Natural killer cell (primary cell): ENCODE results near the gene PTPRU. TPM values are rescaled to one million over a fixed set of nuclear protein-coding genes. Genes with fewer than 3 reads are reported as not detected.

ENCODE experiments used
- ATAC-seq, 3 donors: fragments of 150-1000 bp in 2 of 3; fragments of 200-7000 bp in 1 of 3; cut with Tn5 transposase; 1 replicate in 1 of 3; 2 replicates in 2 of 3; pipeline ENCODE4 v1.10.0; 2021; ENCODE audit warnings: mild to moderate bottlenecking in 2 of 3, moderate library complexity in 2 of 3
- DNase-seq, 2 donors: peaks; one replicate each; pipeline versions ENCODE4 v3.0.0 to v3.0.0-alpha.2; 2013 to 2021; ENCODE audit warnings: mixed read lengths in 1 of 2
- H3K27ac ChIP-seq: one replicate; pipeline ENCODE4 v1.5.1; 2013; ENCODE audit warnings: mild to moderate bottlenecking, low read length
- H3K27me3 ChIP-seq: one replicate; pipeline ENCODE4 v1.6.1; 2013; ENCODE audit warnings: low read length; ENCODE audit not compliant: control insufficient read depth, insufficient read depth
- H3K36me3 ChIP-seq: one replicate; pipeline ENCODE4 v1.6.1; 2013; ENCODE audit warnings: low read length; ENCODE audit not compliant: control insufficient read depth, insufficient read depth
- H3K4me1 ChIP-seq: one replicate; pipeline ENCODE4 v1.6.1; 2013; ENCODE audit warnings: low read length; ENCODE audit not compliant: control insufficient read depth, insufficient read depth
- H3K4me3 ChIP-seq: one replicate; pipeline ENCODE4 v1.5.1; 2013; ENCODE audit warnings: low read length
- H3K9me3 ChIP-seq: one replicate; pipeline ENCODE4 v1.6.1; 2013; ENCODE audit warnings: low read length; ENCODE audit not compliant: control insufficient read depth, insufficient read depth
- H3K27ac Mint-ChIP-seq, 2 donors: one replicate each; pipeline ENCODE4 v1.8.0; 2022; ENCODE audit warnings: mild to moderate bottlenecking in 2 of 2, mixed read lengths in 2 of 2, moderate library complexity in 1 of 2
- H3K27me3 Mint-ChIP-seq, 2 donors: one replicate each; pipeline ENCODE4 v1.8.0; 2022; ENCODE audit warnings: low read depth in 2 of 2, mixed read lengths in 2 of 2
- H3K36me3 Mint-ChIP-seq: one replicate; pipeline ENCODE4 v1.8.0; 2022; ENCODE audit warnings: mixed read lengths
- H3K4me1 Mint-ChIP-seq, 2 donors: one replicate each; pipeline ENCODE4 v1.8.0; 2022; ENCODE audit warnings: mixed read lengths in 2 of 2
- H3K4me3 Mint-ChIP-seq: one replicate; pipeline ENCODE4 v1.8.0; 2022; ENCODE audit warnings: mild to moderate bottlenecking, moderate library complexity, mixed read lengths
- H3K9me3 Mint-ChIP-seq, 2 donors: one replicate each; pipeline ENCODE4 v1.8.0; 2022; ENCODE audit warnings: mixed read lengths in 2 of 2
- WGBS: methylation state at CpG from one replicate; pipeline ENCODE4 v1.1.7; 2013; ENCODE audit warnings: missing lambda C conversion rate; ENCODE audit not compliant: insufficient coverage; 5-methylcytosine and 5-hydroxymethylcytosine counted together
- intact Hi-C: fragments of 100-400 bp; cut with micrococcal nuclease; formaldehyde crosslinking; loops from one replicate; pipeline ENCODE4 v1.14.2; 2022
- total RNA-seq, 4 donors: library from RNA; stranded (reverse); fragments of 120-200 nt in 1 of 4; gene quantifications; one replicate each; pipeline versions ENCODE4 v1.2.3 to v1.2.4, GENCODE V29; 2013 to 2022
- TF ChIP-seq, protein P1 (sequence below): fragments of 200-600 bp; IDR thresholded peaks from one replicate; pipeline ENCODE4 v1.8.0; 2022; ENCODE audit warnings: antibody characterized with exemption

PTPRU gene
- total RNA-seq, 3 donors from 2014 or later (not counting 1 experiment from before 2014, with no cell fraction given), result 0.54 to 1.6 (median 0.79) TPM

GRCh38 chr1:29315876-29316275, 79.6 kb downstream of the PTPRU start:
- Mint-ChIP-seq H3K27ac (no peak overlapping the region), H3K27me3 (peaks cover 0 to 4% of the 10 kb centered on the region in 2 donors), H3K36me3 (no peaks in the 10 kb centered on the region), H3K4me1 (no peaks in the 10 kb centered on the region), H3K9me3 (no peaks in the 10 kb centered on the region), H3K4me3 (no peak overlapping the region)
- TF ChIP-seq, protein P1, sequence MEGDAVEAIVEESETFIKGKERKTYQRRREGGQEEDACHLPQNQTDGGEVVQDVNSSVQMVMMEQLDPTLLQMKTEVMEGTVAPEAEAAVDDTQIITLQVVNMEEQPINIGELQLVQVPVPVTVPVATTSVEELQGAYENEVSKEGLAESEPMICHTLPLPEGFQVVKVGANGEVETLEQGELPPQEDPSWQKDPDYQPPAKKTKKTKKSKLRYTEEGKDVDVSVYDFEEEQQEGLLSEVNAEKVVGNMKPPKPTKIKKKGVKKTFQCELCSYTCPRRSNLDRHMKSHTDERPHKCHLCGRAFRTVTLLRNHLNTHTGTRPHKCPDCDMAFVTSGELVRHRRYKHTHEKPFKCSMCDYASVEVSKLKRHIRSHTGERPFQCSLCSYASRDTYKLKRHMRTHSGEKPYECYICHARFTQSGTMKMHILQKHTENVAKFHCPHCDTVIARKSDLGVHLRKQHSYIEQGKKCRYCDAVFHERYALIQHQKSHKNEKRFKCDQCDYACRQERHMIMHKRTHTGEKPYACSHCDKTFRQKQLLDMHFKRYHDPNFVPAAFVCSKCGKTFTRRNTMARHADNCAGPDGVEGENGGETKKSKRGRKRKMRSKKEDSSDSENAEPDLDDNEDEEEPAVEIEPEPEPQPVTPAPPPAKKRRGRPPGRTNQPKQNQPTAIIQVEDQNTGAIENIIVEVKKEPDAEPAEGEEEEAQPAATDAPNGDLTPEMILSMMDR, result no peak
- 92% methylated on average over 4 of the region's 4 CpGs for WGBS
- Histone ChIP-seq H3K9me3 (no peaks in the 10 kb centered on the region), H3K4me3 (no peak overlapping the region), H3K4me1 (no peaks in the 10 kb centered on the region), H3K27ac (no peak overlapping the region), H3K36me3 (no peaks in the 10 kb centered on the region), H3K27me3 (no peaks in the 10 kb centered on the region)
- ATAC-seq, result no peak
- intact Hi-C loops, result no loop called here
- DNase-seq, result no peak

DNA sequence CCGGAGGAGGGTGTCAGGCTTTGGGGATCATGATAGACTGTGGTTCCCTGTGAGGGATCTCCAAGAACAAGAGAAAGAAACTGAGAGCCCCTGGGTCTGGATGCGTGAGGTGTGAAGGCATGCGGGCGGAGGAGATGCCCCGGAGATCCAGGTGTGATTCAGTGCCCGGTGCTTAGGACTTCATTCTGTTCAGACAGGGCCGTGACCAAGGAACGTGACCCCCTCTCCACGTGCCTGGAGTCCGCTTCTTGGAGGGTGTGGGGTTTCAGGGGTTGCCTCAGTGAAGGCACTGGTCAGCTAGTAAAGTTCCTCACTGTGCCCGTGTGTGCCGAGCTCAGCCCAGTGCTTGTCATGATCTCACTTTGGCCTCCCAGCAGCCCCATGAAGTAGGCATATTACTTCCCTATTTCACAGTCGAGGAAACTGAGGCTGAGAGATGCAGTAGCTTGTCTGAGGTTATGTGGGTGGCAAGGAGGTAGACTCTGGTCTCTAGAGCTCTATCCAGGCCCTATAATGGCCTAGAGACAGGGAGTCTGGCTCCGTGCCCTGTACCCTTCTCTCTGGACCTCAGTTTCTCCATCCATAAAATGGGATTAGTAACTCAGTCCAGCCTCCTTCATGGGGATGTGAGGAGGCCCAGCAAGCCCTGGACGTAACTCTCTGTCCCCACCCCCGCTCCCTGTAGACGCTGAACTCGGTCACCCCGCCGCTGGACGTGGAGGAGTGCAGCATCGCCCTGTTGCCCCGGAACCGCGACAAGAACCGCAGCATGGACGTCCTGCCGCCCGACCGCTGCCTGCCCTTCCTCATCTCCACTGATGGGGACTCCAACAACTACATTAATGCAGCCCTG, 81.0 kb downstream of the PTPRU start:
- intact Hi-C loops, result no loop called here
- no peak overlapping the region for H3K4me3 Mint-ChIP-seq
- Histone ChIP-seq H3K9me3 (no peaks in the 10 kb centered on the region), H3K36me3 (no peaks in the 10 kb centered on the region), H3K27me3 (no peaks in the 10 kb centered on the region), H3K27ac (no peak overlapping the region), H3K4me1 (no peaks in the 10 kb centered on the region), H3K4me3 (no peak overlapping the region)
- no peaks in the 10 kb centered on the region for H3K36me3 Mint-ChIP-seq
- DNase-seq (no peak), ATAC-seq (no peak)
- H3K9me3 Mint-ChIP-seq, result no peaks in the 10 kb centered on the region
- 93% methylated on average over 30 of the region's 30 CpGs for WGBS
- H3K27ac Mint-ChIP-seq, result no peak overlapping the region
- TF ChIP-seq, protein P1, result no peak
- H3K27me3 Mint-ChIP-seq, result peaks cover 3 to 4% of the 10 kb centered on the region in 2 donors
- H3K4me1 Mint-ChIP-seq, result no peaks in the 10 kb centered on the region

DNA sequence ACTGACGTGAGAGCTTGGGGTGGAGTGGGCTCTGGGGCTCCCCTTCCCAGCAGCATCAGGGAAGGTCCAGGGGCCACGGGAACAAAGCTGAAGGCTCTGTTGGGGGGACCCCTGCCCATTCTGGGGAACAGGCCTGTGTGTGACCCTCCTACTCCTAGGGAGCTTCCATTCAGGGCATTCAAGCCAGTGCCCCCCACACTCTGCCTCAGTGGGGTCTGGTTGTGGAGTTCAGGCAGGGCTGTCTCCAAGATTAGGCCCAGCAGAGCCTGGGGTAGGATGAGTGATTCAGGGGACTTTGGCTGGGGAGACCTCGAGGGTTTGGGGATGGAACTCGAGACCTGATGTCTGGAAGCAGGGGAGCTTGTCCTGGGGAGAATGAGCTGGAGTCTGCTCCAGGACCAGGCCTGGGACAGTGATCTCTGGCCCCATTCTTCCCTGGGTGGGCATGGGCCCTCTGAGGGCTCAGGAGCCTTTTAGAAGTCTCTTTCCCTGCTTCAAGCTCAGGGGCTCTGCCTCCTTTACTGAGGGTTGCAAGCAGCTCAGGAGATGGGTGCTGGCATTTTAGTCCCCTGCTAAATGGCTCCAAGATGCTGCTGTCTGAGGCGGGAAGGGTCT, 81.7 kb downstream of the PTPRU start:
- WGBS, result 81% methylated on average over 5 of the region's 5 CpGs
- no peaks in the 10 kb centered on the region for H3K9me3 Mint-ChIP-seq
- TF ChIP-seq, protein P1, result no peak

More for the DNA sequence above, 81.7 kb downstream of the PTPRU start:
- Histone ChIP-seq H3K9me3 (no peaks in the 10 kb centered on the region), H3K27ac (no peak overlapping the region), H3K36me3 (no peaks in the 10 kb centered on the region), H3K4me3 (no peak overlapping the region), H3K4me1 (no peaks in the 10 kb centered on the region), H3K27me3 (no peaks in the 10 kb centered on the region)
- no peak for ATAC-seq
- Mint-ChIP-seq H3K4me1 (no peaks in the 10 kb centered on the region), H3K36me3 (no peaks in the 10 kb centered on the region), H3K27ac (no peak overlapping the region), H3K27me3 (peaks cover 3 to 4% of the 10 kb centered on the region in 2 donors), H3K4me3 (no peak overlapping the region)
- no peak for DNase-seq
- intact Hi-C loops, result no loop called here
